ENCODE data around the gene SERPINB3.

SERPINB3 gene

DNA sequence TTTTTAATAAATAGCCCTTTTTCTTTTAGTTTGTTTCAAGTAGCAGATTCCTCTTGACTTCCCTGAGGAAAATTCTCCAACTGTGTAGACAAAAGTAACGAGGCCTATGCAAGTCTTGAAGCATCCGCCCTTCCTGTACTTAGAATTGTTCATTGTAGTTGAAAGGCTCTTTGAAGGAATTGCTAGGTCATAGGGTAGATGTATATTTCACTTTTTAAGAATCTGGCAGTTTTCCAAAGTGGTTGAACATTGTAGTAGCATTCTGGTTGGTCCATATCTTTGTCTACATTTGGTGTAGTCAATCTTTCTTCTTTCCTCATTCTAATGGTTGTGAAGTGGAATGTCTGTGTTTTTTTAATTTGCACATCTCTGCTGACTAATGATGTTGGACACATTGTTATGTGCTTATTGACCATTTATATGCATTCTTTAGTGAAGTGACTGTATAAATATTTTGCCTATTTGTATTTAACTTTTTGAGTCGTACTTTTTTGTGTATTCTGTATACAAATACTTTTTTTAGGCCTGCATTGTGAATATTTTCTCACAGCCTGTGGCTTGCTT lies 35.5 kb upstream of the SERPINB3 start:
- TF ChIP-seq, protein P1, sequence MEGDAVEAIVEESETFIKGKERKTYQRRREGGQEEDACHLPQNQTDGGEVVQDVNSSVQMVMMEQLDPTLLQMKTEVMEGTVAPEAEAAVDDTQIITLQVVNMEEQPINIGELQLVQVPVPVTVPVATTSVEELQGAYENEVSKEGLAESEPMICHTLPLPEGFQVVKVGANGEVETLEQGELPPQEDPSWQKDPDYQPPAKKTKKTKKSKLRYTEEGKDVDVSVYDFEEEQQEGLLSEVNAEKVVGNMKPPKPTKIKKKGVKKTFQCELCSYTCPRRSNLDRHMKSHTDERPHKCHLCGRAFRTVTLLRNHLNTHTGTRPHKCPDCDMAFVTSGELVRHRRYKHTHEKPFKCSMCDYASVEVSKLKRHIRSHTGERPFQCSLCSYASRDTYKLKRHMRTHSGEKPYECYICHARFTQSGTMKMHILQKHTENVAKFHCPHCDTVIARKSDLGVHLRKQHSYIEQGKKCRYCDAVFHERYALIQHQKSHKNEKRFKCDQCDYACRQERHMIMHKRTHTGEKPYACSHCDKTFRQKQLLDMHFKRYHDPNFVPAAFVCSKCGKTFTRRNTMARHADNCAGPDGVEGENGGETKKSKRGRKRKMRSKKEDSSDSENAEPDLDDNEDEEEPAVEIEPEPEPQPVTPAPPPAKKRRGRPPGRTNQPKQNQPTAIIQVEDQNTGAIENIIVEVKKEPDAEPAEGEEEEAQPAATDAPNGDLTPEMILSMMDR (IDR thresholded peaks at IDR 0.05; ENCODE audit: low read depth, low read length) = no peak
- peak in 1 of 2 donors; percentile 31 for DNase-seq (ENCODE audit: low read depth in 2 of 2)
- H3K4me3 ChIP-seq (replicated peaks in 1 of 2; ENCODE audit: low read depth in 2 of 2, low read length in 2 of 2) = no peak overlapping the region

DNA sequence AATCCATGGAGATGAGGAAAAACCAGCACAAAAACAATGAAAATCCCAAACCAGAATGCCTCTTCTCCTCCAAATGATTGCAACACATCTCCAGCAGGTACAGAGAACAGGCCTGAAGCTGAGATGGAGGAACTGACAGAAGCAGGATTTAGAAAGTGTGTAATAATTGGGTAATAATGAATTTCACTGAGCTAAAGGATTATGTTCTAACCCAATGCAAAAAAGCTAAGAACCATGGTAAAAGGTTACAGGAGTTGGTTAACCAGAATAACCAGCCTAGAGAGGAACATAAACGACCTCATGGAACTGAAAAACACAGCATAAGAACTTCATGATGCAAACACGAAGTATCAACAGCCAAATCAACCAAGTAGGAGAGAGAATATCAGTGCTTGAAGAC lies 27.4 kb upstream of the SERPINB3 start:
- no peak overlapping the region for H3K4me3 ChIP-seq (replicated peaks in 1 of 2; ENCODE audit: low read depth in 2 of 2, low read length in 2 of 2)
- TF ChIP-seq, protein P1 (IDR thresholded peaks at IDR 0.05; ENCODE audit: low read depth, low read length) = no peak
- DNase-seq (ENCODE audit: low read depth in 2 of 2) = no peak

DNA sequence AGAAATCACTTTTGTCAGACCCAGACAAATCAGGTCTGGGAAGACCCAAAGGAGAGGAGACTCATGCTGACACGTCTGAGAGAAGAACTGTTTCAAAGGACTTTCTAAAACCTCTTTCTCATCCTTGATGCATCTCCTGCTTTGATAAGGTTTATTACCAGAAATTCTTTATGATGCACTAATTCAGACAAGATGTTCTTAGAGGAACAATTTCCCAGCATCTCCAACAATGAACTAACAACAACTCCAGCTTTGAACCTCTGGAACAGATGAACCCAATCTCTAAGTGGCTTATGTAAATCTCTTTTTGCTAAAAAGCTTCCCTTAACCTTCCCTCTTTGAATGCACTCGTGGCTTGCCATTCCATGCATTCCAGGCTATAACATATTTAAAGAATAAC lies 25.2 kb upstream of the SERPINB3 start:
- TF ChIP-seq, protein P1 (IDR thresholded peaks at IDR 0.05; ENCODE audit: low read depth, low read length) = no peak
- no peak overlapping the region for H3K4me3 ChIP-seq (replicated peaks in 1 of 2; ENCODE audit: low read depth in 2 of 2, low read length in 2 of 2)
- DNase-seq (ENCODE audit: low read depth in 2 of 2) = no peak

DNA sequence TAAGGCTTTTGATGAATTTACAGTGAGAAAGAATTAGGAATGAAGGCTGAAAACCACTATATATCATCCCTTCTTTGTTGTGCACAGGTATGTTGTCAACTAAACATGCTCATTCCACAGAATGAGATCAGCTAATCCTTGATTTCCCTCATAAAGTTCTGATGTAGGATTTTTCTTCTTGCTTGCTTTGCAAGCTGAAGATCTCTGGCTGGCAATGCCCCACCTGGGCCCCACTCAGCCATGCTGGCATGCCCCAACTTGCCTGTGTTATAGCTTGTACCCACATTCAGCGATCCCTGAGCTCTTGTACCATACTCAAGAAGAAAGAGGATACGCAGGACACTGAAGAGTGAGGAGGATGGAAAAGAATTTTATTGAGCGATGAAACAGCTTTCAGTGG lies 23.0 kb upstream of the SERPINB3 start:
- DNase-seq (ENCODE audit: low read depth in 2 of 2) = no peak
- TF ChIP-seq, protein P1 (IDR thresholded peaks at IDR 0.05; ENCODE audit: low read depth, low read length) = no peak

DNA sequence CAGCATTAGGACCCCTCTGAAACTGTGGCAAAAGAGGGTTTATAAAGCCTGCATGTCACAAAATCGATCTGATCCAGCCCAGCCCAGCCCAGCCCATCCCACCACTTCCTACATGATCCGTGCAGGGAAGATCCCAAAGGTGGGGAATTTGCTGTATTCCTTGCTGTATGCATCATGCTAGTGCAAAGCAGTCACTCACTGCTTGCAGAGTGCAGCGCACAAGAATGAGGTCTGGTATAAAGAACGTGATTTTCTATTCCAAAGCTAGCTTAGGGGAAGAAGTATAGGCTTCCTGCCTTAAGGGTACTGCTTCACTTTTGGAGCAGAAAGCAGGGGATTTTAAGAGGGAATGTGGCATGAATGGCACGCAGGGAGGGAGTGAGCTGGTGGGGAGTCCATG lies 22.2 kb upstream of the SERPINB3 start:
- TF ChIP-seq, protein P1 (IDR thresholded peaks at IDR 0.05; ENCODE audit: low read depth, low read length) = no peak
- no peak for DNase-seq (ENCODE audit: low read depth in 2 of 2)
- H3K4me3 ChIP-seq (replicated peaks in 1 of 2; ENCODE audit: low read depth in 2 of 2, low read length in 2 of 2) = no peak overlapping the region

More for the DNA sequence above, 23.0 kb upstream of the SERPINB3 start:
- no peak overlapping the region for H3K4me3 ChIP-seq (replicated peaks in 1 of 2; ENCODE audit: low read depth in 2 of 2, low read length in 2 of 2)

DNA sequence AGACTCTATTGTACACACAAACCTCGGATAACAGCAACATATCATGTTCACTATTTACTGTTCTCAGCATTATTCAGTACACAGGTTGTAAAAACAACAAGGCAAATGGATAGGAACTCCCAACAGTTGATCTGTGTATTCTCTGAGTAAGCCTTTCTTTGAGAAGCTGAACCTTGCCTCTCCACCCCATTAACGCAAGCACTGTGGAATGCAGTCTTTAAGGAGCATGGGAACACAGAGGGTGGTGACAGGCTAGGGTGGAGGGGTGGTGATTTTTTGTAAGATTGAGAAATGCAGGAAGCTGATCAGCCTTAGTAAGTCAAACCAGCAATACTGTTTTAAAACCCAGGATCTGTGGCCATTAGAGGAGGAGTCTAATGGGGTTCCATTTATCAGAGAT lies 21.5 kb upstream of the SERPINB3 start:
- DNase-seq (ENCODE audit: low read depth in 2 of 2) = peak; percentile 90 to 96
- H3K4me3 ChIP-seq (replicated peaks in 1 of 2; ENCODE audit: low read depth in 2 of 2, low read length in 2 of 2) = no peak overlapping the region
- TF ChIP-seq, protein P1 (IDR thresholded peaks at IDR 0.05; ENCODE audit: low read depth, low read length) = no peak

Measured in cardiac fibroblast (primary cell).